GM12875 (cell line): ENCODE results near the gene HTR2A.

Experiments used
- H3K4me3 ChIP-seq: one replicate; pipeline ENCODE4 v1.5.1; 2011; ENCODE audit warnings: low read depth, low read length, control low read depth
- TF ChIP-seq, protein P1 (sequence below): IDR thresholded peaks from 2 replicates; pipeline ENCODE4 v1.5.1; 2011; ENCODE audit warnings: low read depth, mild to moderate bottlenecking, control low read depth, inconsistent platforms, low read length, moderate library complexity, borderline replicate concordance; ENCODE audit not compliant: insufficient read depth

The HTR2A gene

DNA sequence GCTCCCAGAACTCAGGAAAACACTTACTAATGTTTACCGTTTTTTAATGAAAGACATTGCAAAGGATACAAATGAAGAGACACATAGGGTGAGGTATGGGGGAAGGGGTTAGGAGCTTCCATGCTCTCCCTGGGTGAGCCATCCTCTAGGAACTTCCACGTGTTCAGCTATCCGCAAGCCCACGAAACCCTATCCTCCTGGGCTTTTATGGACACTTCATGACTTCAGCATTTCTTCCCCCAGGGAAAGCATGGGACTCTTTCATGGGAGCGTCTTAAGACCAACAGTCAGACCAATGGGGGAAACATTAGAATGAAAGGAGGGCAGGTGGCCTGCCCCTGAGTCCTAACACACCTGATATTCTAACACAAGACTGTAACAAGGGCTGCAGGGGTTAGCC lies 93.3 kb downstream of the HTR2A start:
- TF ChIP-seq, protein P1, sequence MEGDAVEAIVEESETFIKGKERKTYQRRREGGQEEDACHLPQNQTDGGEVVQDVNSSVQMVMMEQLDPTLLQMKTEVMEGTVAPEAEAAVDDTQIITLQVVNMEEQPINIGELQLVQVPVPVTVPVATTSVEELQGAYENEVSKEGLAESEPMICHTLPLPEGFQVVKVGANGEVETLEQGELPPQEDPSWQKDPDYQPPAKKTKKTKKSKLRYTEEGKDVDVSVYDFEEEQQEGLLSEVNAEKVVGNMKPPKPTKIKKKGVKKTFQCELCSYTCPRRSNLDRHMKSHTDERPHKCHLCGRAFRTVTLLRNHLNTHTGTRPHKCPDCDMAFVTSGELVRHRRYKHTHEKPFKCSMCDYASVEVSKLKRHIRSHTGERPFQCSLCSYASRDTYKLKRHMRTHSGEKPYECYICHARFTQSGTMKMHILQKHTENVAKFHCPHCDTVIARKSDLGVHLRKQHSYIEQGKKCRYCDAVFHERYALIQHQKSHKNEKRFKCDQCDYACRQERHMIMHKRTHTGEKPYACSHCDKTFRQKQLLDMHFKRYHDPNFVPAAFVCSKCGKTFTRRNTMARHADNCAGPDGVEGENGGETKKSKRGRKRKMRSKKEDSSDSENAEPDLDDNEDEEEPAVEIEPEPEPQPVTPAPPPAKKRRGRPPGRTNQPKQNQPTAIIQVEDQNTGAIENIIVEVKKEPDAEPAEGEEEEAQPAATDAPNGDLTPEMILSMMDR: no peak
- no peak overlapping the region for H3K4me3 ChIP-seq

DNA sequence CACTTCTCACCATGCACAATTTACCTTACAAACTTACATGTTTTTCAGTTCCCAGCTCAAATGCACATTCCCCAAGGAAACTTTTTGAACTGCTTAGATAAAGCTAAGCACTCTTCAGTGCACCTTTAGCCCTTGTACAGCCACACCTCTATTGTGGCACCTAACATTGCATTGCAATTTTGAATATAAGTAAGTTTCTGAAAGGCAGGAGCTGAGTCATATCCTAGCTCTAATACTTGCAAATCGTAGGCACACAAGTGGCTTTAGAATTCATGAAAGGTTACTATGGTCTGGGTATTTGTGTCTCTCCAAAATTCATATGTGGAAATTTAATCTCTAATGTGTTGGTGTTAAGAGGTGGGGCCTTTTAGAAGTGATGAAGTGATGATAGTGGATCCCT lies 95.0 kb downstream of the HTR2A start:
- H3K4me3 ChIP-seq: no peak overlapping the region
- TF ChIP-seq, protein P1: no peak

DNA sequence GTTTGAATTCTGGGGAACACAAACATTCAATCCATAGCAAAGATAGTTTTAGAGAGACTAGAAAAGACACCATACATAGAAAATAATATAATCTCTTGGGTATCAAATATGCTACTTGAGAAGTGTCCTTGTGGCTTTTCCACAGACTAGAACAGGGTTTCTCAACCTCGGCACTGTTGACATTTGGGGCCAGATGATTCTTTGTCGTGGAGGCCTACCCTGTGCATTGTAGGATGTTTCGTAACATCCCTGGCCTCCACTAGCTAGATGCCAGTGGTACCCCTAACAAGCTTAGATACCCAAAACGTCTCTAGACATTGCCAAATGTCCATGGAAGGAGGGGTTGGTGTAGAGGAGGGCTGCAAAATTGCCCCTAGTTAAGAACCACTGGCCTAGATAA lies 97.7 kb downstream of the HTR2A start:
- TF ChIP-seq, protein P1: no peak

DNA sequence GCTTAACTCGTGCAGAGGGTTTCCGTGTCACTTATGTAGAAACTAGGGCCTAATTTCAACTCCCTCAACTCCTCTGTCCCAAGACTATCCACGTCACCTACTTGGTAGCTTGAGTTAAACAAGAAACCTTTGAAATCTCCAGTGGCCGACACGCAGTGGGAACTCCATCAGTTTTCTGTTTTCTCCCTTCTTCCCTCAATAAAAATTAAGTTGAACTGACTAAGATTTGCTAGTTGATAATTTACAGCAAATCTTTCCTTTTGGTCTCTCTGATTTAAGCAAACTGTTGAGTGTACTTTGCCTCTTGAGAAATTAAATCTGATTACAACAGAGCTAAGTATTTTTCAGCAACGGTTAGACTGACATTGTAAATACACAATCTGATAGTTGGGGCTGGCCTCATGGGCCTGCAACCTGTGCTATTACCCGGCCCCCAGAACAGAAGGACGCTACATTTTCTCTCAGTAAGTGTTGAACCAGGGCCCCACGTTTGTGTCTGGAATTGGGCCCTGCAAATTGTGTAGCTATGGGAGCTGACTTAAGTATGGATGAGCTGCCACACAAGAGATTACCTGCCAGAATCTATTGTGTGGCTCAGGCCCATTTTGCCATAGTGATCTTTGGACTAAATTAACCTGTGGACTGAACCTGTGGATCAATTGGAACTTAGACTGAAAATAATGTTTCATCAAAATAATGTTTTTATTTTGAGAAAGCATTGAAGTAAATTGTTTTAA lies 99.2 kb downstream of the HTR2A start:
- peak overlapping the region; percentile 82 for H3K4me3 ChIP-seq
- TF ChIP-seq, protein P1: no peak

More for the DNA sequence above, 97.7 kb downstream of the HTR2A start:
- H3K4me3 ChIP-seq: no peak overlapping the region

DNA sequence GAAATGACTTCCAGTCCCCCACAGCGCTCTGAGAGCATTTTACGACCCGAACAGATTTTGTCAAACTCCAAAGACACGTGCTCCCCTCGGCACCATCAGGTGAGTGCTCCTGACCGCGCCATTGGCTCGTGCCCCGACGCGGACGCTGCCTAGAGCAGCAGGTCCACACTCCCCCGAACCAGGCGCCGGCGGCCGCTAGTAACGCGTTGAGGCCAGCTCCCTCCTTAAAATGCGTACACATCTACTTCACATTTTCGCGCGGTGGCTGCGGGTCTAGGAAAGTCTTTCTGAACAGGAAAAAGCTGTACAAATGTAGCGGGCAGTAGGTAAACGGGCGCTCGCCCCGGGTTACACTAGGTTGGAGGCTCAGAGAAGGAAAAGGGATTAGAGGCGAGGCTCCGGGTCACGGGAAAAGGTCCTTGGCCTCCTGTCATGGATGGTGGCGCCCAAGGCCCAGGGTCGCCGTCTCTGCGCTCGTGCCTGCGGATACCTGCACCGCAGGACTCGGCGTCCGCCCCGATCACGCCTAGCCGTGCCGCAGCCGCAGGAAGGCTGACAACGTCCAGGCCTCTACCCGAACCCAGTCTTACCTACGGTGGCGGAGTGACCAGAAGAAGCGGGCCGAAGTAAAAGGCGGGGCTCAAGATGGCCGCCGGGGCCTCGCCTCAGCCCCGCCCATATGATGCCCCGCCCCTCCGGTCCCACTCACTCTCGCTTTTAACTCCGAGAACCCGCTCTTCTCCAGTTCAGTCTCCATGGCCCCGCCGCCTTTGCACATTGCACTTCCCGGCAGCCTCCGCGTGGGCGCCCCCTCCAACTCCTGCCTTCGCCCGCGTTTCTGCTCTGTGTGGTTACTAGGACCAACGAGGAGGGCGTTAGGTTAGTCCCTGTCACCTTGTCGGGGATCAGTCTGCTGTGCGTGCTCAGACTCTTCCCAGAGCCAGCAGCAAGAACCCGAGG lies 100.1 kb downstream of the HTR2A start, which contains the start of gene ESD:
ESD (minus strand) TSS at position 647 of the 960 bp plus-strand sequence. CDS start 5,748 bp downstream, outside the sequence.
- H3K4me3 ChIP-seq: peak within 1 kb of the TSS; percentile 82
- TF ChIP-seq, protein P1: no peak

DNA sequence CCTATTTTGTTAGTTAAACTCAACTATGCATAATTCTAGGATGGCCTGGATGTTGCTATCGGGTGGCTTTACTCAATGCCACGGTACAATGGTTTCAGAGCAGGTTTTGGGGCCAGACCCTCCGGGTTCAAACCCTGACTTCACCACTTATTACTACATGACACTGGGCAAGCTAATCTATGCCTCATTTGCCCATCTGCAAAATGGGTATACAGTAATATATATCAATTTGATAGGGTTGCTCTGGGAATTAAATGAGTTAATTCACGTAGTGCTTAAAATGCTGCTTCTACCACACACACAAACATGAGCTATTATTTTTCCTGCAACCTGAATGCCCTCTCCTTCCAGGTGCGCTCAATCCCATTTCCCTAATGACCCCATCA lies 100.7 kb downstream of the HTR2A start:
- TF ChIP-seq, protein P1: no peak

DNA sequence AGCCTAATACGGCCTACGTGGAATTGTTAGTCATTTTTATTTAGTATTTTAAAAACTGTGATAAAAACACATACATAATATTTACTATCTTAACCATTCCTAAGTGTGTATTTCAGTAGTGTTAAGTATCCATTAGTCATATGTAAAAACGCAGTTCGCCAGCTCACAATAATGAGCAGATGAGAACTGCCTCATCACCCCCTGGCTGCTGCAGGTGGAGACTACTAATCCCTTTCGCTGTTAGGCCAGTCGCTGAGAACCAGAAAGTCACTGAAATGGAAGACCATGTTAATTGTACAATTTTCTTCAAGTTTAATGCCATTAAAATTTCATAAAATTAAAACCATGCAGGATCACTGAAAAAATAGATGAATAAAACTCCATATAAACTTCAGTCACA lies 101.5 kb downstream of the HTR2A start:
- TF ChIP-seq, protein P1: no peak
- no peak overlapping the region for H3K4me3 ChIP-seq

More for the DNA sequence above, 100.7 kb downstream of the HTR2A start:
- H3K4me3 ChIP-seq: peak overlapping the region; percentile 82
